Left renal cortex interstitium (tissue), 4 donors: ENCODE data around the gene FRMD3. TPM values are rescaled to one million over a fixed set of nuclear protein-coding genes. Genes with fewer than 3 reads are reported as not detected.
A peak's percentile ranks its signal among the peaks of the same experiment; 100 is the strongest.

ENCODE experiments used
- DNase-seq, 4 donors: peaks; one replicate each; pipeline ENCODE4 v3.0.0-alpha.2; 2013; ENCODE audit warnings: low read depth in 4 of 4, low spot score in 2 of 4, missing footprints in 1 of 4
- polyA plus RNA-seq, 4 donors: library from polyadenylated mRNA; unstranded; fragments of 120-200 nt; gene quantifications; one replicate each; pipeline ENCODE4 v1.2.1, GENCODE V29; 2013; ENCODE audit not compliant: insufficient read length in 4 of 4

The FRMD3 gene
- polyA plus RNA-seq, 4 donors = 19.3 to 23.0 (median 22.1) TPM

- no peak for DNase-seq
Measured at GRCh38 chr9:83247732-83248131, 290.5 kb downstream of the FRMD3 start.

GRCh38 chr9:83245979-83246659 is 292.1 kb downstream of the FRMD3 start:
- DNase-seq = no peak

- no peak for DNase-seq
Measured at GRCh38 chr9:83242066-83242465, 296.1 kb downstream of the FRMD3 start.

GRCh38 chr9:83240671-83241070 is 297.5 kb downstream of the FRMD3 start:
- DNase-seq = no peak

GRCh38 chr9:83239747-83240146 is 298.5 kb downstream of the FRMD3 start:
- DNase-seq = no peak

GRCh38 chr9:83238871-83239640 is 299.1 kb downstream of the FRMD3 start:
- DNase-seq = no peak

- DNase-seq = no peak
Measured at GRCh38 chr9:83236029-83236696, 302.0 kb downstream of the FRMD3 start.

GRCh38 chr9:83235526-83235925 is 302.7 kb downstream of the FRMD3 start:
- no peak for DNase-seq

- no peak for DNase-seq
Measured at GRCh38 chr9:83234541-83234940, 303.7 kb downstream of the FRMD3 start.

GRCh38 chr9:83233647-83234046 is 304.6 kb downstream of the FRMD3 start:
- no peak for DNase-seq

- no peak for DNase-seq
Measured at GRCh38 chr9:83231039-83231438, 307.2 kb downstream of the FRMD3 start.

GRCh38 chr9:83220730-83221129 is 317.5 kb downstream of the FRMD3 start:
- no peak for DNase-seq

- DNase-seq = no peak
Measured at GRCh38 chr9:83219924-83220438, 318.2 kb downstream of the FRMD3 start.

- peak in 3 of 4 donors; percentile 72 to 88 (median 86) for DNase-seq
Measured at GRCh38 chr9:83219154-83219923, 318.9 kb downstream of the FRMD3 start.

GRCh38 chr9:83218411-83219090 is 319.6 kb downstream of the FRMD3 start:
- no peak for DNase-seq

- no peak for DNase-seq
Measured at GRCh38 chr9:83209188-83209731, 328.9 kb downstream of the FRMD3 start.

- DNase-seq = no peak
Measured at GRCh38 chr9:83208065-83208850, 329.9 kb downstream of the FRMD3 start.

- DNase-seq = no peak
Measured at GRCh38 chr9:83204047-83204446, 334.2 kb downstream of the FRMD3 start.

GRCh38 chr9:83200531-83200930 is 337.7 kb downstream of the FRMD3 start:
- no peak for DNase-seq
